HepG2 (cell line): ENCODE data around the gene EGFL8. TPM values are rescaled to one million over a fixed set of nuclear protein-coding genes. Genes with fewer than 3 reads are reported as not detected.
A peak's percentile ranks its signal among the peaks of the same experiment; 100 is the strongest.

ENCODE experiments used
- ARID2 ChIP-seq: sonication (generic); formaldehyde crosslinking; IDR thresholded peaks from 2 replicates; pipeline ENCODE4 v1.8.1; 2022; ENCODE audit warnings: mild to moderate bottlenecking, missing genetic modification reagents, borderline replicate concordance
- ATAD3A ChIP-seq: sonication (generic); formaldehyde crosslinking; IDR thresholded peaks from 2 replicates; pipeline ENCODE4 v1.4.0; 2020; ENCODE audit warnings: missing genetic modification reagents
- DNMT1 ChIP-seq: sonication (generic); formaldehyde crosslinking; IDR thresholded peaks from 2 replicates; pipeline ENCODE4 v1.5.1; 2020; ENCODE audit warnings: mild to moderate bottlenecking, missing genetic modification reagents
- GFI1 ChIP-seq: sonication (generic); formaldehyde crosslinking; IDR thresholded peaks from 2 replicates; pipeline ENCODE4 v1.5.0; 2020; ENCODE audit warnings: missing genetic modification reagents, mild to moderate bottlenecking, borderline replicate concordance
- HDAC6 ChIP-seq: fragments of 200-600 bp; sonication (generic); IDR thresholded peaks from 2 replicates; pipeline ENCODE4 v1.7.0; 2017; ENCODE audit warnings: mild to moderate bottlenecking, antibody characterized with exemption, low read length, low read depth
- KDM2A ChIP-seq: sonication (generic); formaldehyde crosslinking; IDR thresholded peaks from 2 replicates; pipeline ENCODE4 v1.4.0; 2020; ENCODE audit warnings: low read depth, missing genetic modification reagents, borderline replicate concordance
- KLF15 ChIP-seq: sonication (generic); formaldehyde crosslinking; IDR thresholded peaks from 2 replicates; pipeline ENCODE4 v1.8.1; 2023; ENCODE audit warnings: borderline replicate concordance, mild to moderate bottlenecking, inconsistent platforms, missing genetic modification reagents, mixed read lengths
- MAX ChIP-seq: IDR thresholded peaks from 2 replicates; pipeline ENCODE4 v1.6.1; 2012; ENCODE audit warnings: inconsistent platforms
- MED8 ChIP-seq: sonication (generic); formaldehyde crosslinking; IDR thresholded peaks from 2 replicates; pipeline ENCODE4 v1.8.1; 2023; ENCODE audit warnings: mild to moderate bottlenecking, missing genetic modification reagents; ENCODE audit not compliant: insufficient replicate concordance
- MTERF4 ChIP-seq: sonication (generic); formaldehyde crosslinking; IDR thresholded peaks from 2 replicates; pipeline ENCODE4 v1.8.0; 2023; ENCODE audit warnings: mild to moderate bottlenecking, missing genetic modification reagents
- POLR2AphosphoS2 ChIP-seq: IDR thresholded peaks from 2 replicates; pipeline ENCODE4 v1.6.1; 2011; ENCODE audit warnings: low read depth, low read length, improper control_type of control experiment
- ZNF143 ChIP-seq: sonication (generic); formaldehyde crosslinking; IDR thresholded peaks from 2 replicates; pipeline ENCODE4 v1.4.0; 2020; ENCODE audit warnings: missing genetic modification reagents
- ZNF232 ChIP-seq: sonication (generic); formaldehyde crosslinking; IDR thresholded peaks from 2 replicates; pipeline ENCODE4 v1.4.0; 2020; ENCODE audit warnings: missing genetic modification reagents, borderline replicate concordance
- ZNF367 ChIP-seq: sonication (generic); formaldehyde crosslinking; IDR thresholded peaks from 2 replicates; pipeline ENCODE4 v1.4.0; 2020; ENCODE audit warnings: missing genetic modification reagents, borderline replicate concordance
- ZNF792 ChIP-seq: IDR thresholded peaks from 2 replicates; pipeline ENCODE4 v1.6.1; 2016
- ZSCAN31 ChIP-seq: sonication (generic); formaldehyde crosslinking; IDR thresholded peaks from 2 replicates; pipeline ENCODE4 v1.5.0; 2020; ENCODE audit warnings: low read depth, mild to moderate bottlenecking, missing genetic modification reagents
- polyA plus RNA-seq, 8 experiments: library from polyadenylated mRNA; depleted of rRNA in 3 of 8; stranded (reverse) in 7 of 8; unstranded in 1 of 8; fragments of >200 nt; fragmentation: Illumina TruSeq in 4 of 8; extraction: Trizol in 4 of 8; gene quantifications; 2 replicates each; pipeline versions ENCODE4 v1.2.1 to v1.2.3, GENCODE V29; 2011 to 2016; ENCODE audit warnings: low read depth in 4 of 8, missing spikeins in 1 of 8, mixed read lengths in 1 of 8; ENCODE audit not compliant: insufficient read depth in 1 of 8
- total RNA-seq, 5 experiments: library from RNA; depleted of rRNA; stranded (reverse); fragments of >200 nt; fragmentation: Illumina TruSeq; extraction: Trizol; gene quantifications; 2 replicates each; pipeline ENCODE4 v1.2.3, GENCODE V29; 2016; ENCODE audit warnings: low read depth in 1 of 5
- TF ChIP-seq, protein P1 (sequence below): sonication (generic); formaldehyde crosslinking; IDR thresholded peaks from 2 replicates; pipeline ENCODE4 v1.5.1; 2020; ENCODE audit warnings: mild to moderate bottlenecking, missing genetic modification reagents
- TF ChIP-seq, protein P2 (sequence below): sonication (generic); formaldehyde crosslinking; IDR thresholded peaks from 2 replicates; pipeline ENCODE4 v1.5.0; 2020; ENCODE audit warnings: missing genetic modification reagents

EGFL8 gene
- total and polyA plus RNA-seq, 2 of the 13 experiments (the other 11 are each of a cell fraction or from before 2014, with no cell fraction given): 10.0 to 11.5 TPM

DNA sequence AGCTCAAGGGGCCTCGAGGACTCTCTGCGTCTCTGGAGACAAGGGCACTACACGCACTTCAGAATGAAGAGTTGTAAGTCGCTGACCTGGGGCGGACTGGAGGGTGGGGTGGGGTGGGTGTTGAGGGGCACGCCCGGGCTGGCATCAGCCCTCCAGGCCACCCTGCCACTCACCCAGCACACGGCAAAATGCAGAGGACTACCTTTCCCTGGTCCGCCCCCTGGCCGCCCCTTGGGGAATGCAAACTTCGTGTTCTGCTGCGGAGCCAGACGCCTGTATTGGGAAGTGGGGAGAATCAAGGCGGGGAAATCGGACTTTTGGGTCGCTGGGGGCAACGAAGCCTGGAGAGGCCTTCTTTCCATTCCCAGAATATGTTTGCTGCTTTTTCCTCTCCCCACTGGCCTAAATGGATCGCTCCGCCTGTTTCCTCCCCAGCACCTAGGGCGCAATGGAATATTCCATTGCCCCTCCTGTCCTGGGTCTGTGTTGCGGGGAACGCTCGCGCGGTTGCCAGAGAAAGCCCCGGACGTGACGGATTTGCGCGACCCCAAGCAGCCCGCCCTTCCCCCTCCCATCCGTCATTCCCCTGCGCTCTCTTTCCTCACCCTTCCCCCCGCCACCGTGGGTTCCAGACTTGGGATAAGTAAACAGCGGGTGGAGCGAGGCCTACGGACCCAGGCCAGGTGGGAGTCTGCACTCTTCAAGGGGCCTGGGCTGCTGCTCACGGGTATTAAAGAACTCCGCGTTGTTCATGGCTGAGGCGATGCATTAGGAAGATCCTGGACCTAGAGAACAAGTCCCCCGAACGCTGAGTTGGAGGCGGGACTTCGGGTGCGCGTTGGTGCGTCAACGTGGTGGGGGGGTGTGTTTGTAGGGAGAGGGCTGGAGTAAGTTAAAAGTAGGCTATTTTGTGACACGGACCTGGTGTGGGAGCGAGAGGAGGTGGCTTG, 10.6 kb upstream of the EGFL8 start, which contains the start of gene PPT2 (continued):
- TF ChIP-seq ZNF232 (CRISPR knock-in tag) (0 out of 2 replicates have a peak, but pooled peaks have one; percentile 79), ZNF367 (CRISPR knock-in tag) (no peak), ATAD3A (CRISPR knock-in tag) (no peak), KDM2A (CRISPR knock-in tag) (peak; percentile 58; the same call in 1 of the 2 replicates), MAX (peak; percentile 57), ZNF792 (CRISPR knock-in tag) (0 out of 2 replicates have a peak, but pooled peaks have one; percentile 16), ZNF143 (CRISPR knock-in tag) (peak; percentile 44; the same call in 1 of the 2 replicates), ARID2 (CRISPR knock-in tag) (no peak), DNMT1 (CRISPR knock-in tag) (no peak; the same call in 1 of the 2 replicates), MED8 (peak; percentile 73), POLR2AphosphoS2 (no peak), HDAC6 (no peak), ZSCAN31 (0 out of 2 replicates have a peak, but pooled peaks have one; percentile 25), GFI1 (CRISPR knock-in tag) (no peak), MTERF4 (CRISPR knock-in tag) (0 out of 2 replicates have a peak, but pooled peaks have one; percentile 12), KLF15 (CRISPR knock-in tag) (peak; percentile 63; the same call in 1 of the 2 replicates)
- TF ChIP-seq, protein P1, sequence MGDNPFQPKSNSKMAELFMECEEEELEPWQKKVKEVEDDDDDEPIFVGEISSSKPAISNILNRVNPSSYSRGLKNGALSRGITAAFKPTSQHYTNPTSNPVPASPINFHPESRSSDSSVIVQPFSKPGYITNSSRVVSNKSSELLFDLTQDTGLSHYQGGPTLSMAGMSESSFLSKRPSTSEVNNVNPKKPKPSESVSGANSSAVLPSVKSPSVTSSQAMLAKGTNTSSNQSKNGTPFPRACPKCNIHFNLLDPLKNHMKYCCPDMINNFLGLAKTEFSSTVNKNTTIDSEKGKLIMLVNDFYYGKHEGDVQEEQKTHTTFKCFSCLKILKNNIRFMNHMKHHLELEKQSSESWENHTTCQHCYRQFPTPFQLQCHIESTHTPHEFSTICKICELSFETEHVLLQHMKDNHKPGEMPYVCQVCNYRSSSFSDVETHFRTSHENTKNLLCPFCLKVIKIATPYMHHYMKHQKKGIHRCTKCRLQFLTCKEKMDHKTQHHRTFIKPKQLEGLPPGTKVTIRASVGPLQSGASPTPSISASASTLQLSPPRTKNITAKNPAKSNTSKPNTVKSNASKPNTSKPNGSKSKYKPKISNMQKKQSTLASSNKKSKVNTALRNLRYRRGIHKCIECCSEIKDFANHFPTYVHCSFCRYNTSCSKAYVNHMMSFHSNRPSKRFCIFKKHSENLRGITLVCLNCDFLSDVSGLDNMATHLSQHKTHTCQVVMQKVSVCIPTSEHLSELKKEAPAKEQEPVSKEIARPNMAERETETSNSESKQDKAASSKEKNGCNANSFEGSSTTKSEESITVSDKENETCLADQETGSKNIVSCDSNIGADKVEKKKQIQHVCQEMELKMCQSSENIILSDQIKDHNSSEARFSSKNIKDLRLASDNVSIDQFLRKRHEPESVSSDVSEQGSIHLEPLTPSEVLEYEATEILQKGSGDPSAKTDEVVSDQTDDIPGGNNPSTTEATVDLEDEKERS: no peak
- TF ChIP-seq, protein P2, sequence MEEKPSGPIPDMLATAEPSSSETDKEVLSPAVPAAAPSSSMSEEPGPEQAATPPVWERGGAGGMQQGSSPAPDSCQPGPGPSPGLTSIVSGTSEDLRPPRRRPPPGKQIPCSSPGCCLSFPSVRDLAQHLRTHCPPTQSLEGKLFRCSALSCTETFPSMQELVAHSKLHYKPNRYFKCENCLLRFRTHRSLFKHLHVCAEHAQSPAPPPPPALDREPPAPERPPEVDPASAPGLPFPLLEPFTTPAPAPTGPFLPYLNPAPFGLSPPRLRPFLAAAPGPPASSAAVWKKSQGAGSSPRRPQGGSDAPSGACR (CRISPR knock-in tag): no peak
